Gastroesophageal sphincter (tissue), 4 donors: ENCODE results near the gene EPS8L3. TPM values are rescaled to one million over a fixed set of nuclear protein-coding genes. Genes with fewer than 3 reads are reported as not detected.

Experiments
- ATAC-seq: fragments of 150-250 bp; one replicate; pipeline ENCODE4 v1.9.1; 2016; ENCODE audit warnings: mild to moderate bottlenecking, moderate library complexity
- H3K27ac ChIP-seq, 4 donors: fragments of 200-600 bp; sonication (generic) in 3 of 4; 1 replicate in 3 of 4; 2 replicates in 1 of 4; pipeline ENCODE4 v1.5.1; 2016 to 2019
- H3K27me3 ChIP-seq: fragments of 200-600 bp; sonication (generic); one replicate; pipeline ENCODE4 v1.5.1; 2019
- H3K36me3 ChIP-seq, 2 donors: fragments of 200-600 bp; sonication (generic); one replicate each; pipeline ENCODE4 v1.5.1; 2019; ENCODE audit warnings: control low read depth in 1 of 2
- H3K4me1 ChIP-seq, 3 donors: fragments of 200-600 bp; sonication (generic); 1 replicate in 2 of 3; 2 replicates in 1 of 3; pipeline ENCODE4 v1.5.1; 2016 to 2019; ENCODE audit warnings: control low read depth in 2 of 3
- H3K4me3 ChIP-seq, 2 donors: fragments of 200-600 bp; sonication (generic); one replicate each; pipeline ENCODE4 v1.5.1; 2019; ENCODE audit warnings: mild to moderate bottlenecking in 1 of 2, moderate library complexity in 1 of 2
- H3K9me3 ChIP-seq, 3 donors: fragments of 200-600 bp; sonication (generic); one replicate each; pipeline ENCODE4 v1.5.1; 2017 to 2019; ENCODE audit warnings: control low read depth in 2 of 3
- EP300 ChIP-seq: sonication (generic); formaldehyde crosslinking; IDR thresholded peaks from one replicate; pipeline ENCODE4 v1.6.1; 2017; ENCODE audit warnings: antibody characterized with exemption, mild to moderate bottlenecking
- POLR2A ChIP-seq, 2 donors: fragments of 450-650 bp; IDR thresholded peaks; one replicate each; pipeline ENCODE4 v1.6.1; 2017; ENCODE audit warnings: antibody characterized with exemption in 2 of 2, mild to moderate bottlenecking in 2 of 2, moderate library complexity in 1 of 2
- POLR2AphosphoS5 ChIP-seq: sonication (generic); formaldehyde crosslinking; IDR thresholded peaks from one replicate; pipeline ENCODE4 v1.6.1; 2017; ENCODE audit warnings: antibody characterized with exemption
- WGBS, 2 donors: methylation state at CpG; one replicate each; pipeline ENCODE4 v1.1.5; 2018; ENCODE audit warnings: low coverage in 1 of 2; 5-methylcytosine and 5-hydroxymethylcytosine counted together
- total RNA-seq, 4 donors: library from RNA; depleted of rRNA; stranded (reverse); fragments of >200 nt; gene quantifications; one replicate each; pipeline ENCODE4 v1.1.0, GENCODE V29; 2016
- TF ChIP-seq, protein P1 (sequence below), 4 experiments: fragments of 200-600 bp in 2 of 4; fragments of 450-650 bp in 2 of 4; sonication (generic) in 1 of 4; IDR thresholded peaks; one replicate each; pipeline ENCODE4 v1.5.1; 2017 to 2019; ENCODE audit warnings: antibody characterized with exemption in 4 of 4, mild to moderate bottlenecking in 2 of 4, moderate library complexity in 2 of 4

The EPS8L3 gene
- total RNA-seq, 4 donors from 2014 or later: 0.12 TPM; not detected in 3

DNA sequence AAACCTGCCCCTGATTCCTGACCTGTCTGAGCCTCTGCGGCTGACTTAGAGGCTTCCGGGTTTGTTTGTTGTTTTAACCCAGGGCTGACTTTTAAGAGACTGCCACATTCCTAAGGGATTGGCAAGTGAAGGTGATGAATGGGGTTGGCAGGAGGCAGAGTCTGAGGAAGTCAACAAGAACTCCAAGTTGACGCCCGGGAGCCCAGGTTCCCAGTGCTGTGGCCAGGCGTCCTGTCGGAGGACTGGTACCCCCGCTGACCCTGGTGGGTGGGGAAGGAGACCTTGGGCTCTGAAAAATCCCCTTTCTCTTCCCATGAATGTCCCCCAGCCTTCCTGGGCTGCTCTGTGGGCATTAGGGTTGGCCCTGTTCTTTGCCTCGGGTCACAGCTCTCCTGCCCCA is 19.7 kb upstream of the EPS8L3 start:
- WGBS, 2 donors: 0 to 48% methylated on average over 1 to 5 of the region's 8 CpGs
- ATAC-seq: peak; percentile 46
- TF ChIP-seq EP300 (no peak), POLR2A (IDR thresholded peaks at IDR 0.05) (no peak), POLR2AphosphoS5 (peak; percentile 68)
- TF ChIP-seq, protein P1, sequence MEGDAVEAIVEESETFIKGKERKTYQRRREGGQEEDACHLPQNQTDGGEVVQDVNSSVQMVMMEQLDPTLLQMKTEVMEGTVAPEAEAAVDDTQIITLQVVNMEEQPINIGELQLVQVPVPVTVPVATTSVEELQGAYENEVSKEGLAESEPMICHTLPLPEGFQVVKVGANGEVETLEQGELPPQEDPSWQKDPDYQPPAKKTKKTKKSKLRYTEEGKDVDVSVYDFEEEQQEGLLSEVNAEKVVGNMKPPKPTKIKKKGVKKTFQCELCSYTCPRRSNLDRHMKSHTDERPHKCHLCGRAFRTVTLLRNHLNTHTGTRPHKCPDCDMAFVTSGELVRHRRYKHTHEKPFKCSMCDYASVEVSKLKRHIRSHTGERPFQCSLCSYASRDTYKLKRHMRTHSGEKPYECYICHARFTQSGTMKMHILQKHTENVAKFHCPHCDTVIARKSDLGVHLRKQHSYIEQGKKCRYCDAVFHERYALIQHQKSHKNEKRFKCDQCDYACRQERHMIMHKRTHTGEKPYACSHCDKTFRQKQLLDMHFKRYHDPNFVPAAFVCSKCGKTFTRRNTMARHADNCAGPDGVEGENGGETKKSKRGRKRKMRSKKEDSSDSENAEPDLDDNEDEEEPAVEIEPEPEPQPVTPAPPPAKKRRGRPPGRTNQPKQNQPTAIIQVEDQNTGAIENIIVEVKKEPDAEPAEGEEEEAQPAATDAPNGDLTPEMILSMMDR (IDR thresholded peaks at IDR 0.05): no peak
- peak overlapping the region in 3 of 4 donors; percentile 21 to 61 (median 53) for H3K27ac ChIP-seq
- H3K9me3 ChIP-seq: no peaks in the 10 kb centered on the region
- H3K4me3 ChIP-seq: no peak overlapping the region
- no peaks in the 10 kb centered on the region for H3K27me3 ChIP-seq
- H3K4me1 ChIP-seq: peaks cover 0 to 48% (median 30%) of the 10 kb centered on the region in 3 donors
- no peaks in the 10 kb centered on the region for H3K36me3 ChIP-seq

DNA sequence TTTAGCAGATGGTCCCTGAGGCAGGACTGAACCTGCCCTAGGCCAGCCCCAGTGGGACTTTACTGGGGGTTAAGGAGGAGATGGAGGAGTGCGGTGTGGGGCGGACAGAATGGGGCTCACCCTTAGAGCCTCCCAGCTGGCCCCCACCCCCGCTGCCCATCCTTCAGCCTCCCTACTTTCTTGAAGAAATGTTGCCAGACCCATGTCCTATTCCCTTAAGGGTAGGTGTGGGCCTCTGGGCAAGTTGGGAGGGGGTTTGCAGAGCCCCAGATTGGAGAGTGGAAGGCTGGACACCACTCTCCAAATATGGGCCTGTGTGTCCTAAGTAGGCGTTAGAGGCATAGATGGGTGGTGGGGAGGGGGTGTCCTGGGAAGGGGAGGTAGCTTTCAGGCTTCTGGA is 19.2 kb upstream of the EPS8L3 start:
- H3K36me3 ChIP-seq: no peaks in the 10 kb centered on the region
- no peaks in the 10 kb centered on the region for H3K27me3 ChIP-seq
- 87 to 100% methylated on average over 1 to 3 of the region's 4 CpGs for WGBS, 2 donors
- no peaks in the 10 kb centered on the region for H3K9me3 ChIP-seq
- H3K27ac ChIP-seq: peak overlapping the region in 3 of 4 donors; percentile 21 to 61 (median 43)
- peaks cover 0 to 48% (median 30%) of the 10 kb centered on the region in 3 donors for H3K4me1 ChIP-seq
- TF ChIP-seq, protein P1 (IDR thresholded peaks at IDR 0.05): no peak
- TF ChIP-seq POLR2AphosphoS5 (no peak), POLR2A (IDR thresholded peaks at IDR 0.05) (no peak), EP300 (no peak)
- no peak overlapping the region for H3K4me3 ChIP-seq
- no peak for ATAC-seq

- Histone ChIP-seq H3K4me1 (peaks cover 0 to 48% (median 30%) of the 10 kb centered on the region in 3 donors), H3K36me3 (no peaks in the 10 kb centered on the region), H3K4me3 (no peak overlapping the region), H3K27me3 (no peaks in the 10 kb centered on the region), H3K9me3 (no peaks in the 10 kb centered on the region), H3K27ac (peak overlapping the region in 3 of 4 donors; percentile 21 to 61 (median 43))
- no peak for TF ChIP-seq POLR2A (IDR thresholded peaks at IDR 0.05)
- TF ChIP-seq POLR2AphosphoS5: no peak
- TF ChIP-seq, protein P1 (IDR thresholded peaks at IDR 0.05): no peak
- TF ChIP-seq EP300: no peak
- ATAC-seq: no peak
- 64% methylated on average over 1 of the region's 1 CpG; no CpG with 5 or more reads in 1 of the 2 donors for WGBS, 2 donors
Observed at GRCh38 chr1:109782514-109782913, 18.8 kb upstream of the EPS8L3 start.

GRCh38 chr1:109781806-109782205 is 18.1 kb upstream of the EPS8L3 start:
- H3K36me3 ChIP-seq: no peaks in the 10 kb centered on the region
- TF ChIP-seq, protein P1 (IDR thresholded peaks at IDR 0.05): no peak
- TF ChIP-seq POLR2A (IDR thresholded peaks at IDR 0.05) (no peak), POLR2AphosphoS5 (no peak), EP300 (no peak)

DNA sequence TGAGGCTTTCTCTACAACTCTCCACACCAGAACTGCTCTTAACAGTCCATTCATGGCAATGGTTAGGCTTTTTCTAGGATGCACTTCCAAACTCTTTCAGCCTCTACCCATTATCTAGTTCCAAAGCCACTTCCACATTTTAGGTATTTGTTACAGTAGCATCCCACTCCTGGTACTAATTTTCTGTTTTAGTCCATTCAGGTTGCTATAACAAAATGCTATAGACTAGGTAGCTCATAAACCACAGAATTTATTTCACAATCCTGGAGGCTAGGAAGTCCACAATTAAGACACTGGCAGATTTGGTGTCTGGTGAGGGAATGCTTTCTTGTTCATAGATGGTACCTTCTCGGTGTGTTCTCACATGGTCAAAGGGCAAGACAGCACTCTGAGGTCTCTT is 17.3 kb upstream of the EPS8L3 start:
- Histone ChIP-seq H3K9me3 (no peaks in the 10 kb centered on the region), H3K27ac (no peak overlapping the region), H3K27me3 (no peaks in the 10 kb centered on the region), H3K4me3 (no peak overlapping the region), H3K4me1 (peaks cover 0 to 44% (median 29%) of the 10 kb centered on the region in 3 donors), H3K36me3 (no peaks in the 10 kb centered on the region)
- TF ChIP-seq EP300 (no peak), POLR2A (IDR thresholded peaks at IDR 0.05) (no peak), POLR2AphosphoS5 (no peak)
- TF ChIP-seq, protein P1 (IDR thresholded peaks at IDR 0.05): no peak
- no peak for ATAC-seq
- WGBS, 2 donors: 86% methylated on average over 1 of the region's 1 CpG; no CpG with 5 or more reads in 1 of the 2 donors

More at GRCh38 chr1:109781806-109782205, 18.1 kb upstream of the EPS8L3 start:
- no peak overlapping the region for H3K27ac ChIP-seq
- no peak overlapping the region for H3K4me3 ChIP-seq
- WGBS, 2 donors: 63 to 66% methylated on average over 2 of the region's 2 CpGs
- H3K9me3 ChIP-seq: no peaks in the 10 kb centered on the region
- H3K27me3 ChIP-seq: no peaks in the 10 kb centered on the region
- no peak for ATAC-seq
- H3K4me1 ChIP-seq: peaks cover 0 to 51% (median 35%) of the 10 kb centered on the region in 3 donors
